ENCODE data around the gene PRDM13.
"Not testable (repeated sequence)": the region's sequence is repeated elsewhere in the genome, so short reads cannot be mapped to it uniquely, and the experiment has no call there.

PRDM13 gene

GRCh38 chr6:99604166-99605073 lies 2.2 kb upstream of the PRDM13 start:
- no peak for DNase-seq

- DNase-seq: no peak
Observed at GRCh38 chr6:99605074-99605734, 1.4 kb upstream of the PRDM13 start.

- no peak for DNase-seq
Observed at GRCh38 chr6:99605911-99606655, 550 bp upstream of the PRDM13 start.

GRCh38 chr6:99607416-99608036 lies 893 bp downstream of the PRDM13 start:
- no peak for DNase-seq

GRCh38 chr6:99608059-99608885 lies 1.6 kb downstream of the PRDM13 start:
- no peak for DNase-seq

- DNase-seq: no peak
Observed at GRCh38 chr6:99608886-99609482, 2.4 kb downstream of the PRDM13 start.

- no peak for DNase-seq
Observed at GRCh38 chr6:99609905-99610489, 3.4 kb downstream of the PRDM13 start.

- DNase-seq: no peak
Observed at GRCh38 chr6:99611148-99611547, 4.5 kb downstream of the PRDM13 start.

- DNase-seq: no peak
Observed at GRCh38 chr6:99612551-99613408, 6.1 kb downstream of the PRDM13 start.

GRCh38 chr6:99613409-99613704 lies 6.7 kb downstream of the PRDM13 start:
- DNase-seq: peak; percentile 34

GRCh38 chr6:99613705-99614429 lies 7.2 kb downstream of the PRDM13 start:
- peak; percentile 33 for DNase-seq

- DNase-seq: no peak
Observed at GRCh38 chr6:99614430-99615186, 8.0 kb downstream of the PRDM13 start.

GRCh38 chr6:99617131-99617530 lies 10.5 kb downstream of the PRDM13 start:
- DNase-seq: no peak

- DNase-seq: no peak
Observed at GRCh38 chr6:99618649-99619408, 12.2 kb downstream of the PRDM13 start.

- DNase-seq: no peak
Observed at GRCh38 chr6:99619409-99619762, 12.8 kb downstream of the PRDM13 start.

- not testable (repeated sequence) for DNase-seq
Observed at GRCh38 chr6:99622044-99622443, 15.4 kb downstream of the PRDM13 start.

GRCh38 chr6:99629293-99629692 lies 22.7 kb downstream of the PRDM13 start:
- DNase-seq: no peak

GRCh38 chr6:99637629-99638028 lies 31.0 kb downstream of the PRDM13 start:
- no peak for DNase-seq
